Activated CD4-positive, alpha-beta T cell treated with anti-CD3 and anti-CD28 coated beads for 48 hours (primary cell): ENCODE data around the gene PSD2.
A peak's percentile ranks its signal among the peaks of the same experiment; 100 is the strongest.

Source experiments
- DNase-seq: peaks from one replicate; pipeline ENCODE4 v3.0.0-alpha.2; 2020

PSD2 gene

DNA sequence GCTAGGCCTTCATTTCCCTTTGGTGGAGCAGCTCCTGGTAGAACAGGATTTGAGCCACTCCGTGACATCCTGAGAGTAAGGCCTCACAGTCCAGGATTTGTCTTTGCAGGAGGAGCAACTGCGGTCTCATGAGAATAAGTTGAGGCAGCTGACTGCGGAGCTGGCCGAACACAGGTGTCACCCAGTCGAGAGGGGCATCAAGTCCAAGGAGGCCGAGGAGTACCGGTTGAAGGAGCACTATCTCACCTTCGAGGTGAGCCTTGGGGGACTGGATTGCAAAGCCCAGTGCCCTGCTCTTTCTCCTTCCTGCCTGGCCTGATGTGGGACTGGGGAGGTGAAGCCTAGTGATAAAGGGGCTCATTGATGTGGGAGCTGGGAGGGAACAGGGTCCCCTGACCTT is 44.3 kb downstream of the PSD2 start:
- DNase-seq: no peak

DNA sequence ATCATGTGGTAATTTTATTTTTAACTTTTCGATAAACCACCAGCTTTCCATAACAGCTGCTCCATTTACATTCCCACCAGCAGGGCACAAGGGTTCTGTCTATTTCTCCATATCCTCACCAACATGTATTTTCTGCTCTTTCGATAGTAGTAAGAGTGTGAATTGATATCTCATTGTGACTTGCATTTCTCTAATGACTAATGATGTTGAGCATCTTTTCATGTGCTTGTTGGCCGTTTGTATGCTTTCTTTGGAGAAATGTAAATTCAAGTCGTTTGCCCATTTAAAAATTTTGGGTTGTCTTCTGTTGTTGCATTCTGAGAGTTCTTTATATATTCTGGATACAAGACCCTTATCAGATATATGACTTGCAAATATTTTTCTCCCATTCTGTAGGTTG is 45.9 kb downstream of the PSD2 start:
- DNase-seq: no peak

DNA sequence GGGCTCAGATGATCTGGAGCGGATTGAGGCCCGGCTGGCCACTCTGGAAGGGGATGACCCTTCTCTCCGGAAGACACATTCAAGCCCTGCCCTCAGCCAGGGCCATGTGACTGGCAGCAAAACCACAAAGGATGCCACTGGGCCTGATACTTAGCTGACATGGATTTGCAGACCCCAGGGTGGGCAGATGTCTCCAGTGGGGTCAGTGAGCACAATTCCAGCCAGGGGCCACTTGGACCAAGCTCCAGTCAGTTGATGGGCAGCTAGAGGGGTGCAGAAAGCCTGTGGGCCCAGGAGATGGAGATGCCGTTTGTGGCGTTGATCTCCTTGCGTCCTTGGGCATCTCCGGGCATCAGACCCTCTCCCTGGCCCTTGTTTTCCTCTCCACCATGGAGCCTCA is 46.7 kb downstream of the PSD2 start:
- no peak for DNase-seq

DNA sequence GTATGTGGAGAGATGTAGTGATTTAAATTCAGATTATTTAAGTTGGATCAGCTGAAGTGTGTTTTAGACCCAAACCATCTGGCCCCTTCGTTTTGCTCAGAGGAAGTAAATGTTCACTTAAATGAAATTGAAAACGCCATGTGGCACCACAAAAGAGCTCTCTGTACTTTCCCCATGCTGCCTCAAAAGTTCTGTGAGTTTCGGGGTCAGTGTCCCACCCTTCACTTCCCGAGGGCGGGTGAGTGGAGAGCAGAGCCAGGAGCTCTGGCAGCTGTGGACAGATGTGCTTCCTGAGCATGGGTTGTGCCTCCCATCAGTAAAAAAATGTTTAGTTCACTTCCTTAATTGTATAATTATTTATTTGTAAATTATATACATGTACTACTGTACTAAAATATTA is 48.4 kb downstream of the PSD2 start:
- DNase-seq: no peak

DNA sequence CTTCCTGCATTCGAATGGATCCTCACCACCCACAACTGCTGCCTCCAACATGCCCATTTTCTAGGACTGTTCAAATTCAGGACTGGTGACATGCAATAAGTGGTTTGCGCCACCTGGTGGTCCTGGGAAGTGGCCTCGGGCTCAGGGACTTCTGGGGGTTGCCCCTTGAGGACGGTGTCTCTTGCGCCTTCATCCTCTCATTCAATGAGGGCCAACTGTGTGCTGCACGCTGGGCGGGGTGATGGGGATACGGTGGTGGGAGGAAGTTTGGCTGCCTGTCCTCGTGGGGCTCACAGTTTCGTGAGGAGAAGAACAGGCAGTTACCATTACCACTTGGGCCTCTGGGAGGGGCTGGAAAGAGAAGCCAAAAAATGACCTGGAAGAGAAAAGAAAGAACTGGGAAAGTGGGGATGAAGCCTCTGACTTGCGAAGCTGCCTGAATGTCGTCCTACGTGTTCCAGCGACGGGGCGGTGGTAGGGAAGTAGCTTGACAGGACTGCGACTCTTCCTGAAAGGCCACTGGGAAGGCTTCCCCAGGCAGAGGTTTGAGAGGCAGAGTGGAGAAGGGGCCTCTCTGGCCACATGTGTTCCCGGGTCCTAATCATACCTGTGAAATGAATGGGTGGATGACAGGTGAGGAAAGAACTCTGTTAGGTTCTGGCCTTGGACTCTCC is 49.0 kb downstream of the PSD2 start:
- DNase-seq: peak; percentile 85

DNA sequence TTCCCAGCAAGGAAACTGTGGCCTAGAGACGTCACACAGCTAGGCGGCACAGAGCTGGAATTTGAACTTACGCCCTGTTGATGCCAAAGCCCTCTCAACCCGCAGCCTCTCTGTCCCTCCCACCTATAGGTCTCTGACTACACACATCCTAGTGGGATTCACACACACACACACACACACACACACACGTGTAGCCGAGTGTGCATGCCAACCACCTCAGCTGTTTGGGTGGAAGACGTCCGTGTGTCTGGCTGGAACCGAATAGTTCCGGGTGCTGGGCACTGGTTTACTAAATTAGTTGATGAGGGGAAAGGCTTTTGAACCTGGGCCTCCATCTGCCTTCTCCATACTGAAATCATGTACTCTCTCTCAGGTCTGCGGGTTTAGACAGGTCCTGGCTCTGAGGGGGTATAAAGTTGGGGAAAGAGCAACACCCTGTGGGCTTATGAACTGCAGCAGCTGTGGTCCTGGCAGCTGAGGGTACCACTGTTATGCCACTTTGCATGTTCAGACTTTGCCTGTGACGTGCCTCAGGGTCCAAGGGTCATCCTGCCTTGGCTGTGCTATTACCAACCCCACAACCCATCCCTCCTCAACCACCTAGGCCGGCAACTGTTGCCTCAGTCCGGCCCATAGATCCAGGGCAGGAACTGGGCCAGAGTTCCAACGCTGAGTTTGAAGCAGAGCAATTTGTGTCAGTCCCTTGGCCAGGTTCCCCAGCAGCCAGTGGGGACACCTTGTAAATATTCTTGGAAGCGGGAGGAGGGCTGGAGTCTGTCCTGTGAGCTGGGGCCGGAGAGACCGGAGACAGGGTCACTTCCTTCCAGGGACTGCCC is 50.5 kb downstream of the PSD2 start:
- no peak for DNase-seq

DNA sequence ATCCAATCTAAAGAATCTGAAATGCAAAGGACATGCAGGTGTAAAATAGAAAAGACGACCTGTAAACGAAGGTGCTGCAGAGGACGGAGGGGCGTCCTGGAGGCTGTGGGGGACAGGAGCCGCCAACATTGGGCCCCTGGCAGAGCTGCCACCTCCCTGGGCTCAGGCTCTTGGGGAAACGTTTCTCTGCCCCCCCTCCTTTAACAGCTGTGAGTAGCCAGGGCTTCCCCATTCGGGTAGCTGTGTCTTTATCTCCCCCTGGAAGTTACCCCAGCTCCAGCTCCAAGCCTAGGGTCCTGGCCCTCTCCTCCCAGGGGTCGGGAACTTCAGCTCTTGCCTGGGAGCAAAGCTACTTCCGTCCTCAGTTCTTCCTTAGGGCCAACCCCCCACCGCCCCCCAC is 51.5 kb downstream of the PSD2 start:
- no peak for DNase-seq

DNA sequence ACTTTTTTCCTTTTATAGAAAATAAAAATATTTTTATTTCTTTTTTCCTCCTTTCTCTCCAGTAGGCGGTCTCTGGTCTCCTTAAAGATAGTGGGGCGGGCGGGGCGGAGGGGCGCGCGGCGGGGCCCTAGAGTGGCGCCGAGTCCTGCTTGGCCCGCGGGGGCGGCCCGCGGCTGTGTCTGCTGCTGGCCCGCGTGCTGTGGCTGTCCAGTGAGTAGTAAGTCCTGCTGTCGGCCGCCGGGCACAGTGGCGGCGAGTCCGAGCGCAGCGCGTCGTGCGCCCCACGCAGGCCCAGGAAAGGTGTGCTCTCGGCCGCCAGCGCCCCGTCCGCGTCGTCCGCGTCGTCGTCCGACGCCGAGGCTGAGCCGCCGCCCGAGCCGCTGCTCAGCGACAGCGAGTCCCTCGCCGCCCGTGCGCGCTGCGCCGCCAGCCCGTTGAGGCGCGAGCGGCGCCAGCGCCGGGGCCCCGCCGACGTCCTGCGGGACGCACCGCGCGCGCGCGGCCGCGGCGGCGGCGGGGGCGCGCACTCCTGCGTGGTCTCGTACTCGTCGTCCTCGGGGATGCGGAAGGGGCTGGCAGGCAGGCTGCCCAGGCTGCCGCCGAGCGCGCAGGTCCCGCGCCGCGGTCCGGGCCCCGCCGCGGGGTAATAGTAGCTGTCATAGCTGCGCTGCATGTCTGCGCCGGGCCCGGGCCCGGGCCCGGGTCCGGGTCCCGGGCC is 52.3 kb downstream of the PSD2 start:
- DNase-seq: peak; percentile 79

DNA sequence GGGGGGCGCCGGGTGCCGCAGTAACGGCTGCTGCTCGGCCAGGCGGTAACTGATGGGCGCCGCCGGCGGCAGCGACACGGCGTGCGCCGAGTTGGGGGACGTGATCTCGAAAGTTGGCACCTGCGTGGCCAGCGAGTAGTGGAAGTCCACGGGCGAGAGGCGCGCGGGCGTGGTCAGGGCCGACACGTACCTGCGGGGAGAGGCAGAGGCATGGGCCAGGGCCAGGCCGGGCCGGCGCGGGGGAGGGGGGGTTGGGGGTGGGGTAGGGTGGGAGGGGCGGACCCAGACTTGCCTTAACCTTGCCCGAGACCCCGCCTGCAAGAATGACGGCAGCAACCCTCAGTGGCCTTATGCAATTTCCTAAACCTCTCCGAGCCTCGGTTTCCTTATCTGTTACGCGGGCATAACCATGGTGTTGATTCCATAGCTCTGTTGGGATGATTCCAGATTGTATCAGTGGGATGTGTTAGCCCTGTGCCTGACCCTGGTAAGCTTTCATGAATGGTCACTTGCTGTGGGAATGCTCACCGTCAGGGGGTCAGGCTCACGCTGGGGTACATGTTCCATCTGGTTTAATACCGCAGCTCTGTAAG is 53.0 kb downstream of the PSD2 start:
- DNase-seq: peak; percentile 25

DNA sequence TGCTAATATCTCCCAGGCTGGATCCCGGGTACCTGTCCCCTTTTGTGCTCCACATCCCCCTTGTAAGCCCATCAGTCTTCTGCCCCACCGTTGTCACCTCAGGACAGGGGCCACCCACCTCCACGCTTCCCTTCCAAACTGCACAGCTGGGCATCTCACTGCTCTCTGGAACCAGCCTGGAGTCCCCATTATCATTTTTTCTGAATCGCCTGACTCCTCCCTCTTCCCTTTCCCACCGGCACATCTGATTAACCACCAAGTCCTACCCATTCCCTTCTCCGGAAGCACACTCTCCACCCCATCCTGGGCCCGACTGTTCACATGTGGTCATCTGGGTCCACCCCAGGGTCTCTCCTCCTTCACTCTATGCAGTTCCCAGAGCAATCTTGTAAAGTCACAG is 53.9 kb downstream of the PSD2 start:
- no peak for DNase-seq

DNA sequence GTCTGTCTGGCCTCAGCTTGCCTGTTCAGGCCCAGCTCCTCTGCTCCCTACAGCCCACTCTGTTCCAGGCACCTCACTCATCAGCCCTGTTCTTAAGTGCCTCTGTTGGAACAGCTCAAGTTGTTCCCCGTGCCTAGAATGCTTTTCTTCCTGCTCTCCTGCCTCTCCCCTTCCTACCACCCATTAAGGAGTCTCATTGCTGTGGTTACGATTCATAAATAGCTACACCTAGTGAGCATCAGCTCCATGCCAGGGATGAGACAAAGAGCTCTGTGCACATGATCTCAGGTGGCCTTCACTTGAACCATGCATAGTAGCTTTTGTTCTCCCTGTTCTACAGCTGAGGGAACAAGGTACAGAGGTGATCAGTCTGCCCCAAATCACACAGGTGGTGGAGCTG is 54.3 kb downstream of the PSD2 start:
- DNase-seq: no peak

DNA sequence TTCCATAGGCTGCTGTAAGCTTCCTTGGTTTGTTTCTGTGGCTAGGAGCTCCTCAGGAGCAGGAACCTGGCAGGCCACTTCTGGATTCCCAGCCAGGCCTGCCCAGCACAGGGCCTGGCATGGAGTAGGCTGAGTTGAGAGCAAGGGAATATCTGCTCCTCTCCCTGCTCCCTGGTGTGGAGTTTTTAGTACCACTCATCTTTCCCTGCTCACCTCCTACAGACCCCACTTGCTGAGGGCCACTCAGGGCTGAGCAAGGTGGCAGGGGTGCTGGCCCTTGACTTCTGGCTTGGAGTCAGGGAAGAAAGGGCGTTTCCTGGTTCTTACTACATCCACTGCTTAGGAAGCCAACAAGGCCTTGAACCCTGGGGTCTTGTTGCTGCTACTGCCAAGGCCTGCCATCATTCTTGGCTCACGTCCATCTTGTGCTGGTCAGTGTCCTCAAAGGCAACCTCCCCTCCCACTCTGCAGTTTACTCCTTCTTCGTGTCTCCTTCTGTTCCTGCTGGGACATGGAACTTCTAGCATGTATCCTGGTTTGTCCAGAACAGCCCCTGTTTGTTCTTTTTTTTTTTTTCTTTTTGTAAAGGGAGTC is 54.9 kb downstream of the PSD2 start:
- no peak for DNase-seq

DNA sequence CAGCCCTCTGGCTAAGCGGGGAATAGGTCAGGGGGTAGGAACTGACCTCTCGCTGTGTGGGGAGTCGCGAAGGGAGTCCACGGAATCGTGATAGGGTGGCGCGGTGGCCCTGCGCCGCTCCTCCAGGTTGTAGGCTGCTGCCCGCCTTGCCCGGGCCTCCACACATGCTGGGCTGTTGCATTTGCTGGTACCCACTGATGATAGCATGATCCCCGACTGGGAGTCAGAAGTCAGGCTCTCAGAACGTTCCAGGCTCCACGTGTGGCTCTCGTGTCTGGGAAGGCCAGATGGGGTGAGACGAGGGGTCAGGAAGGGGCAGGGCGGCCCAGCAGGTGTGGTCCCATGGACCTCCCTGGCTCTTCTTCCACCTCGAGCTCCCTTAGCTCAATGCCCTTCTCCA is 56.0 kb downstream of the PSD2 start:
- no peak for DNase-seq

DNA sequence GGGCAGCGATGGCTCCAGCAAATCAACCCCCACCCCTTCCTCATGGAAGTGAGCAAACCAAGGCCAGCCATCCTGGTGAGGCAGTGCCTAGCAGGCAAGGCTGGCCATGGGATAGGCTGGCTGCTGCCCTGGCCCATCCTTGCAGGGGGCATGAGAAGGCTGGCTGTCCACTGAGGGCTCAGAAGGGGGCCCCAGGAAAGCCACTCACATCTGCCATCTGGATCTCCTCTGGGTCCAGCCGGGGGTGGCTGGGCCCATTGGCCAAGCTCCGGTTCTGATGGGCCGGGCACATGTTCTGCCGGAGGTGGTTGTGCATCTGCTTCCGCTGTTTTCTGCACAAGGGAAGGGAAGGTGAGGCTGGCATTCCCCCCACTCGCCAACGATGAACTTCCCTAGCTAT is 57.1 kb downstream of the PSD2 start:
- no peak for DNase-seq

DNA sequence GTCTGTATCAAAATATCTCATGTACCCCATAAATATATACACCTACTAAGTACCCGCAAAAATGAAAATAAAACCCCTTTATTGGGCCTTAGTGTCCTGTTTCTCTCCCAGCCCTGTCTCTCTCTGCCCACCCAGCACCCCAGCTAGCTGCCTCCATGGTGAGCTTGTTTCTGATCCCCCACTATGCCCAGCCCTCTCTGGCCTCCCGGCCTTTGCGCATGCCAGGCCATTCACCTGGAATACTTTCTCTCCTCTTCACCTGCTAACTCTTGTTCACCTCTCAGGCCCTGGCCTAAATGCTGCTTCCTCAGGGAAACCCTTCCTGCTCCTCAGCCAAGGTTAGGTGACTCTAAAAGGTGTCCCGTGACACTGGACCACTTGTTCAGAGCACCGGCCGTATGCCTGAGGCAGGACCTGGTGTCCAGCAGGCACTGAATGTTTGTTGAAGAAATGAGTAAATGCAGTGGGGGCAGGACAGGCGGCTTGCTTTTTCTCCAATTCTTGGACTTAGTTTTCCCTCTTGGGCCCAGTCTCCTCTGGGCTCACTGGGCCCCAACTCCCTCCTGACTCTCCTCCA is 58.5 kb downstream of the PSD2 start:
- no peak for DNase-seq

DNA sequence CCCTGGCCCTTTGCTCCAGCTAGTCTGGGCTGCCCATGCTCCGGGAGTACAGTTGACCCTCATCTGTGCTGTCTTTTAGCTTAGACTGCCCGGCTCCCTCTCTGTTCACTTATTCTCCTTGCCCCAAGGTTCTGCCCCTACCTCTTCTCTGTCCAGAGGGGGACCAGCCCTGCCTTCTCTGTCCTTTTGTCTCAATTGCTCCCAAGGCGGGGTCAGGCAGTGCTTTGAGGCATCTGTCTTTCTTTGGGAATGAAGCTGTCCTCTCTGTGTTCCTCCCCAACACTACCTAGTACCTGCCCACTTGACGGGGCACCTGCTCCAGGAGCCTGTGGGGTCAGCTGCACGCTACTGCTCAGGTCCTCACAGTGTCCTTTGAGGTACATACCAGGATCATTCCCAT is 59.3 kb downstream of the PSD2 start:
- no peak for DNase-seq

DNA sequence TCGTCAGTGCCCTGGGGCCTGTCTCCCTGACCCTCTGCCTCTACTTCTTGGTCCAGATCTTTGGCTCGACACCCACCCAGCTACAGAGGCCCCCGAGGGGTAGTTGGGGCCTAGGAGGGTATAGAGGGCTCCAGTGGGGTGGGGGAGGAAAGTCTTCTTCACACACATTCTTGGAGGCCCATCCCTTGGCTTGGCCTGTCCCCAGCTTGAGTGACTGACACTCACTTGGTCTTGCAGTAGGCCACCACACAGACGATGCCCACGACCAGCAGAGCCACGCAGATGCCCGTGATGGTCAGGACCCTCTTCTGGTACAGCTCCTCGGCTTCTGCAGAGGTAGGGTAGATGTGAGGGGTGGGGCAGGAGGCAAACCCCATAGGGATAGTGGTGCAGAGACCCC is 59.8 kb downstream of the PSD2 start:
- no peak for DNase-seq

DNA sequence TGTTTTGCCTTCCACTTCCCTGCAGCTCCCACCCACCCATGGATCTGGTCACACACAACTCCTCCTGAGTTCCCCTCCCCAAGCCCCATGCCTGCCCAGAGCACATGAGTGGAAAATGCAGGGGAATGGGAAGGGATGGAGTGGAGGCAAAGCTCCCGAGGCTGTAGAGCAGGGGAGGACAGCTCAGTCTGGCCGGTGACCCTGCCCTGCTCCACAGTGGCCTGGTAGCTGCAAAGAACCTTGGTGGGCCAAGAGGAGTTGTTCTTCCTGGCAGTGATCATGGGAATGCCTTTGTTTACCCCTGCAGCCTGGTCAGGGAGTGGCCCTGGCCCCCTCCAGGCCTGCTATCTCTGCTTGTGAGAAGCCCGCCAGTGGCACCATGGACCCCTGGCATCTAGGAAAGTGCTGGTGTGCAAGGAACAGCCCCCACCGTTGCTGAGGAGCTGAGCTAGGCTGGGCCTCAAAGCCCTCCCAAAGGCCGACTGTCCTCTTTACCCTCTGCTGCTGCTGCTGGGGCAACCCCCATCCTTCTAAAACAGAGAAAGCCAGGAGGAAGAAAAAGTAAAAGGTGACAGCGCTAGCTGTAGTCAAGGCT is 60.4 kb downstream of the PSD2 start:
- DNase-seq: no peak

DNA sequence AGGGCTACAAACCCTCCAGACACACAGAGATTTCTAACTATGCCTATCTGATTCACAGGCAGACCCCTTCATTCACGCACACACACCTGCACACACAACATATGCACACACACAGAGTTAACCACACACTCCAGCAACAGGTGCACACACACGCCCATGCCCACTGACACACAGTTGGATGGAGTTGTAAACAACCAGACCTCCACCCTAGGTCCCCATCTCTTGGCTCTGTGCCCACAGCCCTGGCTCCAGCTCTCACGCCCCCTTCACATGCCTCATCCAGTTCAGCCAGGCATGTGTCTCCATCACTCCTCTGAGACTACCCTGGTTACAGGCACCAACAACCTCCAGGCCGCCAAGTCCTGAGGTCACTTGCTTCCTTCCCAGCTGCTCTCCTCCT is 61.1 kb downstream of the PSD2 start:
- no peak for DNase-seq

DNA sequence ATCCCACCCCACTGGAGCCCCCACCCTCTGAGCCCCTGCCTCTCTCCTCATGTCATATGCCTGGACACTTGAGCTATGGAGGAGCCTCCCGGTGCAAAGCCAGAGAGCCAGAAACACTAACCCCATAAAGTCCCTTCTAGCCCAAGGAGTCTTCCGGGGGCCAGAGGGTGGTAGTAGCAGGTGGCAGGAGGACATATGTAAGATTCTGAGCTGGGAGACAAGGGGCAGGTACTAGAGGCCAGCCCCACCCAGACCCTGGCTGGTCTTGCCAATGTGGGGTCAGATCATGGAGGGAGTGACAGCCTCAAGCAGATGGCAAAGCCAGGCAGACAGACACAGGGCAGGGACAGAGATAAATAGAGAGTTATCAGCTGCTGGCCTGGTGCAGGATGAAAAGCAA is 63.4 kb downstream of the PSD2 start:
- no peak for DNase-seq

DNA sequence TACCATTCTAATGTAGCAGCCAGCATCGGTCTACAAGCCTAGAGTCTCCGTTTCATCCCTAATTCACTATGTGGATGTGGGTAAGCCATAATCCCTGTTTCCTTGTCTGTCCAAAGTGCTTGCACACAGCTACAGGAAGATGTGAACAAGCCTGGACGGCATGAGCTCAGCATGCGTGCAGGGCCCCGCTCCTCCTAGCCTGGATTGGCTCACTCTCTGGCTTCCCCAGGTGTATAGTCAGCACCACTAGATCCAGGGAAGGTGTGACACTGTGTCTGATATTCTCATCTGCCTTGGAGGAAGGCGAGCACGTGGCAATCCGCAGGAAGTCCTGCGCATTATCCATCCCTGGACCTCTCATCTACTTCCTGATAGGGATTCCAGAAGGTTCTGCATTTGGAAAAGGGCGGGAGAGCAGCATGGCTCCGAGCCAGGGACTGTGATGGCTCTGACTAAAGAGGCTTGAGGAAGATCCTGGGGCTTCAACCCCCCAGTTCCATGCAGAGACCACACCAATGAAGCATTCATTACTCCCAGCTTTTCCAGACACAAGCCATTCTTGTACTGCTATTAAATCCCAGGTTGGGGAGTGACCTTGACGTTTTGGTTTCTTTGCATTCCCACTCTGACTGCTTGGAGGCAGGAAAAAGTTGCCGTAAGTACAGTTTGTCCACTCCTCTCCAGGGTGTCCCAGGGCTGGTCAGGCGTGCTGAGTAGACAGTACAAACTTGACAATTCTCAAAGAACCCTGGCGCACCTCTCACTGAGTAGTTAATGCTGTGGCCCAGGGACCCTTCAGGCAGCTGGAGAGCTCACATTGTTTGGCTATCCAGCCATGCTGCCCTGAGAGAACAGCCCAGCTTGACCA is 65.6 kb downstream of the PSD2 start:
- DNase-seq: no peak

DNA sequence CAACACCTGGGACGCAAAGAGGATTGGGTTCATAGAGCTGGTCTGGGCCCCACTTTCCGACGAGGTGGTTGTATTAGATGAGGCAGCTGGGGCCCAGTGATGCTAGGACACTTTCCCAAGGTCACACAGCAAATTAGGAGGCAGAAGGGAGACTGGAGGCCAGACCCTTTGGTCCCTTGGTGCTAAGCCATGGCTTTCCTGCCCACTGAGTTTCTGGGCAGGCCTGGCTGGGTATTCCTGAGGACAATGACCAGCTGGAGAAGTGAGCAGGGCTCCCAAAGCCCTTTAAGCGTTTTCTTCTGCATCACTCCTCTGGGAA is 66.2 kb downstream of the PSD2 start:
- DNase-seq: no peak
